Left ventricle myocardium inferior (tissue), 1 donor: ENCODE data around the gene HIF1A. TPM values are rescaled to one million over a fixed set of nuclear protein-coding genes. Genes with fewer than 3 reads are reported as not detected.
"Not testable (repeated sequence)": the region's sequence is repeated elsewhere in the genome, so short reads cannot be mapped to it uniquely, and the experiment has no call there.

Experiments
- DNase-seq: peaks from one replicate; pipeline ENCODE4 v3.0.0-alpha.2; 2020
- H3K27ac ChIP-seq: fragments of 200-600 bp; replicated peaks from 2 replicates; pipeline ENCODE4 v1.8.0; 2021
- H3K27me3 ChIP-seq: fragments of 200-600 bp; 2 replicates; pipeline ENCODE4 v1.8.0; 2021; ENCODE audit warnings: low read depth
- H3K36me3 ChIP-seq: fragments of 200-600 bp; 2 replicates; pipeline ENCODE4 v1.8.0; 2021
- H3K4me1 ChIP-seq: fragments of 200-600 bp; 2 replicates; pipeline ENCODE4 v1.8.0; 2021
- H3K4me3 ChIP-seq: fragments of 200-600 bp; 2 replicates; pipeline ENCODE4 v1.8.0; 2021; ENCODE audit warnings: mild to moderate bottlenecking, moderate library complexity
- H3K9me3 ChIP-seq: fragments of 200-600 bp; replicated peaks from 2 replicates; pipeline ENCODE4 v1.8.0; 2021
- intact Hi-C: fragments of 100-400 bp; cut with micrococcal nuclease; formaldehyde crosslinking; loops from one replicate; pipeline ENCODE4 v1.11.0; 2022
- total RNA-seq: library from RNA; stranded (reverse); fragmentation: NEBNext Ultra II Directional; extraction: Animal tissue kit (Norgen Biotek cat#: 25700); gene quantifications from one replicate; pipeline ENCODE4 v1.2.1, GENCODE V29; 2021
- TF ChIP-seq, protein P1 (sequence below): fragments of 200-600 bp; IDR thresholded peaks from 2 replicates; pipeline ENCODE4 v1.8.0; 2021; ENCODE audit warnings: antibody characterized with exemption, mild to moderate bottlenecking, borderline replicate concordance
- donor health status: DM: no; HTN: yes; CAD: no; lungs with severe emphysema.

Gene HIF1A
- total RNA-seq, 1 donor from 2014 or later = 49.4 TPM

DNA sequence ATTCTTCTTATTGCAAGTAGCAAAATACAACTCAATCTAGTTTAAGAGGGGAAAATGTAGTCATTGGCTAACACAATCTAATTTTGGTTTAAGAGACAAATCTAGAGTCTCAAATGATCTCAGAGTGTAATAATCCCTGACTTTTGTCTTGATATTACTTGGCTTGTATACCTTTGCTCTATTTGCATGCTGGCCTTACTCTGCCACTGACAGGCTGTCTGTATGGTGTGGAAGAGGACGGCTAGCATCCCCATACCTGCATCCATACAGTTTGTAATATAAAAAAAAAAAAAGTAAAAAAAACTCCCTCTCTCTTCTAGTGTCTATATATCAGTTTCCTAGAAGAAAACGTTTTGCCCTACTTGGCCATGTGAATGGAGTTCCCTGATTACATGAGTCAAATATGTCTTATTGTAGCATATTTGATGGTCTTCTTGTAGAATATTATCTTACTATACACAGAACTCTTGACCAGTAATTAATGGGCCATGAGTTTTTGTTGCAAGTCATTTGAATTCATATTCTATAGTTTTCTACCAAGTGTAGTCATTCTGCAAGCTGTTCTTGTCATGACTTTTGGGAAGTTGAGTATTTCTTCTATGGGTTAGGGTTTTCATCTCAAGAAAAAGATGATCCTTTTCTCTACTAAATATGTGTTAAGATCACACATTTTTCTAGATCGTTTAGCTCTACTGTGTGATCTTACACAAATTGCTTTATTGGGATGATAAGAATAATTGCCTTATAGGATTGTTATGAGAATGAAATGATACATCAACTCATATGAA lies 8.2 kb downstream of the HIF1A start:
- Histone ChIP-seq H3K36me3 (no peaks in the 10 kb centered on the region), H3K9me3 (no peaks in the 10 kb centered on the region), H3K27ac (no peak overlapping the region), H3K4me1 (peaks cover 79% of the 10 kb centered on the region), H3K4me3 (no peak overlapping the region), H3K27me3 (no peaks in the 10 kb centered on the region)
- intact Hi-C loops = no loop called here
- TF ChIP-seq, protein P1, sequence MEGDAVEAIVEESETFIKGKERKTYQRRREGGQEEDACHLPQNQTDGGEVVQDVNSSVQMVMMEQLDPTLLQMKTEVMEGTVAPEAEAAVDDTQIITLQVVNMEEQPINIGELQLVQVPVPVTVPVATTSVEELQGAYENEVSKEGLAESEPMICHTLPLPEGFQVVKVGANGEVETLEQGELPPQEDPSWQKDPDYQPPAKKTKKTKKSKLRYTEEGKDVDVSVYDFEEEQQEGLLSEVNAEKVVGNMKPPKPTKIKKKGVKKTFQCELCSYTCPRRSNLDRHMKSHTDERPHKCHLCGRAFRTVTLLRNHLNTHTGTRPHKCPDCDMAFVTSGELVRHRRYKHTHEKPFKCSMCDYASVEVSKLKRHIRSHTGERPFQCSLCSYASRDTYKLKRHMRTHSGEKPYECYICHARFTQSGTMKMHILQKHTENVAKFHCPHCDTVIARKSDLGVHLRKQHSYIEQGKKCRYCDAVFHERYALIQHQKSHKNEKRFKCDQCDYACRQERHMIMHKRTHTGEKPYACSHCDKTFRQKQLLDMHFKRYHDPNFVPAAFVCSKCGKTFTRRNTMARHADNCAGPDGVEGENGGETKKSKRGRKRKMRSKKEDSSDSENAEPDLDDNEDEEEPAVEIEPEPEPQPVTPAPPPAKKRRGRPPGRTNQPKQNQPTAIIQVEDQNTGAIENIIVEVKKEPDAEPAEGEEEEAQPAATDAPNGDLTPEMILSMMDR = no peak
- DNase-seq = no peak

DNA sequence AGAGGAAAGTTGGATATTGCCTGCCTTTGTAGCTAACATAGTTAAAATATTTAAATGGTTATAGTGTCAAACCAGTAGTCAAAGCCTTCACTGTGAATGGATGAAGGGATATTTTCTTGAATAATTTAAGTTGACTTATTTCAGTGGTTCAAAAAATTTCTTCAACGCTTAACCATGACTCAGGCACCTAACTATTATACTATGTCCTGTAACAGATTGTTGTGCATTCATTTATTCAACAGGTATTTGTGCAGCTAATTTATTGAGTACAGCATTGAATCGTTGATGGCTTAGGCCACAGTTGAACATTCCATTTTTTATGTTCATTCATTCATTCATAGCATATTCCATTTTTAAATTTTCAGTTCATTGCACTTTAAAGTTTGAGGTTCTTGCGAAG lies 9.2 kb downstream of the HIF1A start:
- intact Hi-C loops = no loop called here

DNA sequence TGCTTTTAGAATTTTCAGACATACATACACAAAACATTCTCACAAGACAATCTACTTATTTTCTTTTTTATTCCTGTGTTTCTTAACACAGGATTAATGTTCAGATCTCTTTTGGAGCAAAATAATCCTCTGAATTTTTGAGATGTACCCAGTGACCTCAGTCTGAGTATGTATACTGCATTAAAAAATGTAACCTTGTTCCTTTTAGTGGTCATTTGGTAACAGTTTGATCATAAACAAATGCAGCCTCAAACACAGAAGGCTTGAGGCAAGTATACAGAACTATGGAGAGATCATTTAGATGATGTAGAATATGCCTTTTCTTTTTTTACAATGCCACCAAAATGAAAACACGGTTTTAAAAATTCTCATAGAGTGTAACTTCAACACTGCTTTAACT lies 9.7 kb downstream of the HIF1A start:
- no peaks in the 10 kb centered on the region for H3K9me3 ChIP-seq
- H3K36me3 ChIP-seq = no peaks in the 10 kb centered on the region
- intact Hi-C loops = no loop called here
- peaks cover 76% of the 10 kb centered on the region for H3K4me1 ChIP-seq
- no peaks in the 10 kb centered on the region for H3K27me3 ChIP-seq
- DNase-seq = no peak
- no peak overlapping the region for H3K4me3 ChIP-seq
- TF ChIP-seq, protein P1 = no peak
- H3K27ac ChIP-seq = no peak overlapping the region

More for the DNA sequence above, 9.2 kb downstream of the HIF1A start:
- peaks cover 76% of the 10 kb centered on the region for H3K4me1 ChIP-seq
- no peak for DNase-seq
- no peak overlapping the region for H3K27ac ChIP-seq
- H3K9me3 ChIP-seq = no peaks in the 10 kb centered on the region
- TF ChIP-seq, protein P1 = no peak
- no peaks in the 10 kb centered on the region for H3K36me3 ChIP-seq
- H3K4me3 ChIP-seq = no peak overlapping the region
- H3K27me3 ChIP-seq = no peaks in the 10 kb centered on the region

DNA sequence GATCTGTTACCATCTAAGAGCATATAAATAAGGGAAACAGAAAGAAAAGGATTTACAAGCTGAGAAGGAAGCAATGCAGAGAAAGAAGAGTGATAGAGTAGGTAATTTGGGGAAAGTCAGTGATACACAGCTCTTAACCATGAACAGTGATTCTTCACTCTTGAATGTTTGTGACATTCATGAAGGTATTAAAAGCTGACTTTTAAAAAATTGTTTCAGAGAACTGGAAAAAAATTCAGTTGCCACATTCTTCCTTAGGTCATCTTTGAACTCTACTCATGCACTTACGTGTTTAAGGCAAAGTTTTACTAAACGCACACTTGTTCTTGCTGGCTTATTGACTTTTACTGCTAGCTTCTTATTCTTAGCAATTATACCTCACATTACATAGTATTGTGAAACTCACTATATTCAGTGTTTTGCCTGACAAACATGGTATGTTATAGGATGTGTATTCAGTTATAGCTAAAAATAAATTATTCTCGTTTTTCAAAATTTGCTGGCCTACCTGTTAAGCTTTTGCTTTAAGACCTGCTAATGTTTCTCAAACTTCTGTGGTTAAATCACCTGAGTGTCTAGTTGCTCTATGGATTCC lies 10.9 kb downstream of the HIF1A start:
- peaks cover 70% of the 10 kb centered on the region for H3K4me1 ChIP-seq
- no peaks in the 10 kb centered on the region for H3K27me3 ChIP-seq
- H3K9me3 ChIP-seq = no peaks in the 10 kb centered on the region
- TF ChIP-seq, protein P1 = no peak
- H3K36me3 ChIP-seq = no peaks in the 10 kb centered on the region
- no peak for DNase-seq
- no peak overlapping the region for H3K4me3 ChIP-seq
- intact Hi-C loops = no loop called here
- peak overlapping the region; percentile 25 for H3K27ac ChIP-seq

DNA sequence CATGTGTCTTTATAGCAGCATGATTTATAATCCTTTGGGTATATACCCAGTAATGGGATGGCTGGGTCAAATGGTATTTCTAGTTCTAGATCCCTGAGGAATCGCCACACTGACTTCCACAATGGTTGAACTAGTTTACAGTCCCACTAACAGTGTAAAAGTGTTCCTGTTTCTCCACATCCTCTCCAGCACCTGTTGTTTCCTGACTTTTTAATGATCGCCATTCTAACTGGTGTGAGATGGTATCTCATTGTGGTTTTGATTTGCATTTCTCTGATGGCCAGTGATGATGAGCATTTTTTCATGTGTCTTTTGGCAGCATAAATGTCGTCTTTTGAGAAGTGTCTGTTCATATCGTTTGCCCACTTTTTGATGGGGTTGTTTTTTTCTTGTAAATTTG lies 12.5 kb downstream of the HIF1A start:
- H3K27ac ChIP-seq, DNase-seq, H3K9me3 ChIP-seq, H3K27me3 ChIP-seq, H3K4me3 ChIP-seq, intact Hi-C loops, H3K36me3 ChIP-seq: not testable (repeated sequence)
- peaks cover 72% of the 10 kb centered on the region for H3K4me1 ChIP-seq

DNA sequence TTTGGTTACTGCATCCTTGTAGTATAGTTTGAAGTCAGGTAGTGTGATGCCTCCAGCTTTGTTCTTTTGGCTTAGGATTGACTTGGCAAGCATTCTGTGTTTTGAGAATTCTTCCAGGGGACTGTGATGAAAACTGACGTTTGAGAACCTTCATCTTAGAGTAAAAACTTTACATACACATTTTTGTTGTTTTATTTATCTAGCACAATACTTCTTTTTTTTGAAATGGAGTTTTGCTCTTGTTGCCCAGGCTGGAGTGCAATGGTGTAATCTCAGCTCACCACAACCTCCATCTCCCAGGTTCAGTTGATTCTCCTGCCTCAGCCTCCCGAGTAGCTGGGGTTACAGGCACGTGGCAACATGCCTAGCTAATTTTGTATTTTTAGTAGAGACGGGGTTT lies 13.4 kb downstream of the HIF1A start:
- DNase-seq, H3K27ac ChIP-seq, intact Hi-C loops, H3K4me3 ChIP-seq, H3K36me3 ChIP-seq, H3K9me3 ChIP-seq, H3K27me3 ChIP-seq: not testable (repeated sequence)
- H3K4me1 ChIP-seq = peaks cover 72% of the 10 kb centered on the region
